Raji (cell line): ENCODE data around the gene TNFRSF4.

Experiments used
- POLR2A ChIP-seq: IDR thresholded peaks from 2 replicates; pipeline ENCODE4 v1.6.1; 2011; ENCODE audit warnings: low read depth, low read length, control low read depth; ENCODE audit not compliant: insufficient read depth

The TNFRSF4 gene

GRCh38 chr1:1191734-1192133 is 22.2 kb downstream of the TNFRSF4 start:
- TF ChIP-seq POLR2A: no peak

GRCh38 chr1:1189111-1189510 is 24.8 kb downstream of the TNFRSF4 start:
- no peak for TF ChIP-seq POLR2A

GRCh38 chr1:1187938-1188337 is 26.0 kb downstream of the TNFRSF4 start:
- no peak for TF ChIP-seq POLR2A

GRCh38 chr1:1185101-1185765 is 28.7 kb downstream of the TNFRSF4 start:
- no peak for TF ChIP-seq POLR2A

- no peak for TF ChIP-seq POLR2A
These were observed 29.8 kb downstream of the TNFRSF4 start for GRCh38 chr1:1183833-1184775.

GRCh38 chr1:1183221-1183747 is 30.7 kb downstream of the TNFRSF4 start:
- no peak for TF ChIP-seq POLR2A

- no peak for TF ChIP-seq POLR2A
These were observed 31.3 kb downstream of the TNFRSF4 start for GRCh38 chr1:1182491-1183220.

- TF ChIP-seq POLR2A: no peak
These were observed 32.0 kb downstream of the TNFRSF4 start for GRCh38 chr1:1181938-1182410.

GRCh38 chr1:1181129-1181937 is 32.6 kb downstream of the TNFRSF4 start:
- no peak for TF ChIP-seq POLR2A

GRCh38 chr1:1179983-1180861 is 33.7 kb downstream of the TNFRSF4 start:
- no peak for TF ChIP-seq POLR2A

- TF ChIP-seq POLR2A: no peak
These were observed 34.5 kb downstream of the TNFRSF4 start for GRCh38 chr1:1179346-1179982.

- TF ChIP-seq POLR2A: no peak
These were observed 35.1 kb downstream of the TNFRSF4 start for GRCh38 chr1:1178794-1179331.
